H1 (cell line): ENCODE measurements around the gene ACOT7.

ENCODE experiments used
- CTCF ChIP-seq, 3 experiments: IDR thresholded peaks; 1 replicate in 2 of 3; 2 replicates in 1 of 3; pipeline versions ENCODE4 v1.5.1 to v1.6.1; 2011; ENCODE audit warnings: low read length in 3 of 3, mild to moderate bottlenecking in 3 of 3, inconsistent platforms in 2 of 3, low read depth in 1 of 3, moderate library complexity in 1 of 3; ENCODE audit not compliant: insufficient read depth in 1 of 3; ENCODE audit errors: control extremely low read depth in 1 of 3
- POLR2A ChIP-seq, 2 experiments: IDR thresholded peaks; 1 replicate in 1 of 2; 2 replicates in 1 of 2; pipeline ENCODE4 v1.6.1; 2011; ENCODE audit warnings: low read depth in 2 of 2, low read length in 2 of 2, mild to moderate bottlenecking in 2 of 2; ENCODE audit errors: control extremely low read depth in 1 of 2

- no peak for TF ChIP-seq CTCF (IDR thresholded peaks at IDR 0.05; ENCODE audit: control extremely low read depth in 1 of 3, insufficient read depth in 1 of 3, low read depth in 1 of 3, low read length in 3 of 3)
- no peak for TF ChIP-seq POLR2A (IDR thresholded peaks at IDR 0.05; ENCODE audit: control extremely low read depth in 1 of 2, low read depth in 2 of 2, low read length in 2 of 2)
Observed at GRCh38 chr1:6295910-6296309, 97.7 kb downstream of the ACOT7 start.
